Inflammatory macrophage (primary cell): ENCODE data around the gene TMEM273.
"Not testable (repeated sequence)": the region's sequence is repeated elsewhere in the genome, so short reads cannot be mapped to it uniquely, and the experiment has no call there.

Experiments used
- DNase-seq, 2 donors: peaks; one replicate each; pipeline ENCODE4 v3.0.0-alpha.2; 2020 to 2022

The TMEM273 gene

DNA sequence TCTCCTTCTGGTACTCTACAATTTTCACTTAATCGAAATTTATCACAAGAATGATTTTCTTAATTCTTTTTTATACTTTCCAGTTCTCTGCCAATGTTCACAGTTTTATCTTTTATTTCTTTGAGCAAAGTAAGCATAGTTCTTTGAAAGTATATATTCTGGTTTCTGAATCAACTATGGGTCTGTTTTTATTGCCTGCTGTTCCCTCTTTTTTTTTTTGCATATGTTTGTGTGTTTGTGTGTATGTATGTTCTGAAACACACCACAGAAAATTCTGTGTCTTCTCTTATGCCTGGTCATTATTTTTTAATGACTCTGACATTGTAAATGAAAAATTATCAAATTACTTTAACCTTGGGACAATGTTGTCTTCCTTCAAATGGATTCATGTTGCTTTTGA lies 15.9 kb upstream of the TMEM273 start:
- no peak for DNase-seq

- DNase-seq = no peak
These were observed 14.1 kb upstream of the TMEM273 start for GRCh38 chr10:49202266-49202665.

- DNase-seq = peak in 1 of 2 donors; percentile 54
These were observed 12.7 kb upstream of the TMEM273 start for GRCh38 chr10:49200854-49201253.

DNA sequence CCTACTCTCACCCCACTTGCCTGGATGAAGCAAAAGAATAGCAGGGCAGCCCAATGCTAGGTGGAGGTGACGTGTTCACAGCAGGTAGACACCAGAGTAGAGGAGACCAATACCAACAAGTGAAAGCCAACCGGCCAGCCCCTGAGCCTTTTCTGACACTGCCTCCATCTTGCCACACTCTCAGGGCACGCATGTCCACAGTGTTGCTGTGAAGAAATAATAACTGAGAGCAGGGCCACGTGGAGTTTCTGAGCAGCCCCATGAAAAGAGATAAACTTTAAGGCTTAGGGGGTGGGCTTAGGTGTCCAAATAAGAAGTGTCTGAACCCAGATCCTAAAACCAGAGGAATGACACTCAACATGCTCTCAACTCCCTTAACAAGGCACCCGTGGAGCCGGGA lies 9.0 kb upstream of the TMEM273 start:
- DNase-seq = no peak

GRCh38 chr10:49195864-49196263 lies 7.7 kb upstream of the TMEM273 start:
- DNase-seq = not testable (repeated sequence)

DNA sequence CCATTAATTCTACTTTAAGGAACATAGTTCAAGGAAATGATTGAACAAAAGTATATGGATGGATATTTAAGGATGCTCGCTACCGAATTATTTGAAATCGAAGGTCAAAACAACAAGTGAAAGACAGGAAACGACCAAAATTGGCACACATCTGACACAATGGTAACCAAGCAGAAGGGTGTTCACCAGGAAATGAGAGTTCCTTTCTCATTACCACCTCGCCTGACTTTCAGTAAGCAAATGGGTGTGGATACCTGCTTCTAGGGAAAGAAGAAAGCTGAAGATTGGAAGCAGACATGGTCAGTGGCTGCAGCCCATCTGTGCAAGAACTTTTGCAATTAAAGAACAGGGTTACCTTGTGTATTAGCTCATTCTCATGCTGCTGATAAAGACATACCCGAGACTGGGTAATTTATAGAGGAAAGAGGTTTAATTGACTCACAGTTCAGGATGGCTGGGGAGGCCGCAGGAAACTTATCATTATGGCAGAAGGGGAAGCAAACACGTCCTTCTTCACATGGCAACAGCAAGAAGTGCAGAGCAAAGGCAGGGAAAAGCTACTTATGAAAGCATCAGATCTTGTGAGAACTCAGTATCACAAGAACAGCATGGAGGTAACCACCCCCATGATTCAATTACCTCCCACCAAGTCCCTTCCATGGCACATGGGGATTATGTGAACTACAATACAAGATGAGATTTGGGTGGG lies 6.2 kb upstream of the TMEM273 start:
- DNase-seq = no peak

DNA sequence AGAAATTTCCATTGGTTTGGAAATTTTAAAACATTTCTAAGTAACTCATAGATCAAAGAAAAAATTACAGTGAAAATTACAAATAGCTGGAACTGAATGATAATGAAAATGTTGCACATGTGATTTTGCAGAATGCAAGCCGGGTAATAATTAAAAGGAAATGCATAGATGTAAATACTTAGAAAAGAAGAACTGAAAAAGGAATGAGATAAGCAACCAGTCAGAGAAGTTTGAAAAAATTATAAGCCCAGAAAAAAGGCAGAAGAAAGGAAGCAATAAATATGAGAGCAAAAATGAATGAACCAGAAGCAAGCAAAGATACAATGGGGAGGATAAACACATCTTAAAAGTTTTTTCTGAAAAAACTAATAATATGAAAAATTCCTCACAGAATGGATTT lies 3.2 kb upstream of the TMEM273 start:
- peak in 1 of 2 donors; percentile 16 for DNase-seq

GRCh38 chr10:49189422-49189821 lies 1.2 kb upstream of the TMEM273 start:
- DNase-seq = no peak

GRCh38 chr10:49187044-49187484 lies 1.1 kb downstream of the TMEM273 start:
- no peak for DNase-seq

DNA sequence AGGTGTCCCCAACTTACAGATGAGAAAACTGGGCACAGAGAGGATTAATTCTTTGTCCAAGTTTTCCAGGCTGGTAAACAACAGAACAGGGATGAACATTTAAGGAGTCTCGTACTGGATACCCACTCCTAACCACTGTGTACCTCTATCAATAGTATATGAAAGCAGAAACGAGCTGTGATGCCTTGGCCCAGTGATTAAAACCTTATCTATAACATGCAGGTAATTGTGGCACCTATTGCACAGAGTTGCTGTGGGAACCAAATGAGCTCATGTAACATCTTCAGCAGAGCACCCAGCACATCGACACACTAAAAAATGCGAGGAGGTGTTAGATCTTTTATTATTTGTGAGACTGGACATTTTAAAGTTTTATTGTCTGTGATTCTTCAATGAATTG lies 1.6 kb downstream of the TMEM273 start:
- no peak for DNase-seq

DNA sequence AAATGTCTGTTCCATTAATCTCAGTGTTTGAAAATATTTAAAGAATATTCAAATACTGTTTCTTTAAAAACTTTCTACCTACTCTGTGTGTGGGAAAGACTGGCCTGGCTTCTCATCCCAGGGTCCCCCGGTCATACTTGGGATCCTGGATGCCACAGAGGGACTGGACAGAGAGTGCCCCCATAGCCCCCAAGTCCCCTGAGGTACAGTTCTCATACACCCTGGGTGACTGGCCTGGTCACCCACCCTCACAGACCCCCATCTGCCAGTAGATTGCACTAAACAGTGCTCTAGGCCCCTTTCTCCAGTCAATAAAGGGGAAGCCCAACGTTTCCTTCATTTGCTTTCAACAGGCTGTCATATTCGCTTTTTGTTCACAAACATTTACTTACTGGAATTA lies 3.0 kb downstream of the TMEM273 start:
- no peak for DNase-seq

GRCh38 chr10:49184642-49185111 lies 3.5 kb downstream of the TMEM273 start:
- peak in 1 of 2 donors; percentile 11 for DNase-seq

- DNase-seq = peak; percentile 78 to 84
These were observed 4.3 kb downstream of the TMEM273 start for GRCh38 chr10:49183596-49184542.

DNA sequence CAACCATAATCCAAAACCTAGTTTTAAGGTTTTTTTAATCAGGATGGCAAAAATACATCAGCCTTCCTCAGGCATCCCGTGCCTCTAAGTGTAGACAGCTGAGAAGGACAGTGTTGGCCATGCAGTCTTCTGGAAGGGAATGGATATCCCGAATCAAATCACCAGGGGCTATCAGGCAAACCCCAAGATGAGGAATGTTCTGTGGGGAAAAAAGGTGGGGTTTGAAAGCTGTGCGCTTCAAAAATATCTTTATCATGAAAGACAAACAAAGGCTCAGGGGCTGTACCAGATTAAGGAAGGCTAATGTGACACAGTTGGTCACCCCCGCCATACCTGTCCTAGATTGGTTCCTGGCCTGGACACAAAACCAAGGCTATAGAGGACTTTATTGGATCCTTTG lies 5.4 kb downstream of the TMEM273 start:
- DNase-seq = no peak

DNA sequence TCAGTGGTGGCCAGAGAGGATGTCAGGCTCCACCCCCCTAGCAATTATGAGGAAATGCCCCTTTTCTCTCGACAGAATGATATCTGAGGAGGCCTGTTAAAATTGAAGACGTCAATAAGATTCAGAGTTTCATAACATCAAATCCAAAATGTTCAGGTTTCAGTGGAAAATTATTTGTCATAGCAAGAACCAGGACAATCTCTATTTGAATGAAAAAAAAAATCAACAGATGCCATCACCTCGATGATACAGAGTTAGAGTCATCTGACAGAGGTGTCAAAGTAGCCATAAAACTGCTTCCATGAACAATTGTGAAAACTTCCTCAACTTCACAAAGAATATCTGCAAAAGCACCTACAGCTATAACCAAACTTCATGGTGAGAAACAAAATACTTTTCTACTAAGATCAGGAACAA lies 7.7 kb downstream of the TMEM273 start:
- no peak for DNase-seq

GRCh38 chr10:49179699-49180443 lies 8.3 kb downstream of the TMEM273 start:
- no peak for DNase-seq

DNA sequence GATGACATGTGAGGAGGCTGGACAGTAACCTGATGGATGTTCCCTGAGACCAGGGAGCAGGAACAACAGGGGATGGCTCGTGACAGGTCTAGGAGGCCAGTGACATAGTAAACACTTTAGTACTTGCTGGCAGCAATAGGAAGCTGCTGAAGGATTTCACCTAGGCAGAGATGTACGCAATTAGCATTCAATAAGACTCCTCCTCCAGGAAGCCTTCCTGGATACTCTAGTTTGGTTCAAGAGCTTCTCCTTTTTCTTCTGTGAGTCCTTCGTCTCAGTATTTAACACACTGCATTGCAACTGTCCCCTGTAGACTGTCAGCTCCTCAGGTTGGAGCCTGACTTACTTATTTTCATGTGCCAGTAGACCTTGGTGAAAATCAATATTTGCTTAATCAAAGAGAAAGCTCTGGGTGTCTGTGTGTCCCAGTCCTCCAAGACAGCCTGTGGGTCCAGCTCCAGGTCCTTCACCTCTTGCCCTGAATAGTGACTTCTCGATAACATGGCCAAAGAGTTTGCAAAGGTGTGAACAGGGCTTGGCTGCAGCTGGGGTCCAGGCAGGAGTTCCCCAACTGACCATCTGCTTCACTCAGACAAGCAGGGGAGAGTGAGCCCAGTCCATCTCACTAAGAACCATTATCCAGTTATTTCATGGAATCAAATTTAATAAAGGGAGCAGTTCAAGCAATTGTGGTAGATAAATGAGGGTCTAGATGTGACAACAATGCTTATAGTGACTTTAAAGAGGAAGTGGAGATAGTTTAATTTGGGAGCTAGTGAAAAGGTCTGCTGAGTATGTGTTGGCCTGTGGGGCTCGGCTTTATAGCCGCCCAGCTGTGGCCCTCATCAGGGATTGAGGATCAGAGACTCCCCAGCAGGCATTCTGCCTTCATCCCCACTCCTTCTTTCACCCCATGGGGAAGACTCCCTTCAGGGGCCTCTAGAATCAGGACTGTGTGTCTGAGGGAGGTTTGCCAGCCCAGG lies 9.4 kb downstream of the TMEM273 start:
- DNase-seq = peak in 1 of 2 donors; percentile 12

DNA sequence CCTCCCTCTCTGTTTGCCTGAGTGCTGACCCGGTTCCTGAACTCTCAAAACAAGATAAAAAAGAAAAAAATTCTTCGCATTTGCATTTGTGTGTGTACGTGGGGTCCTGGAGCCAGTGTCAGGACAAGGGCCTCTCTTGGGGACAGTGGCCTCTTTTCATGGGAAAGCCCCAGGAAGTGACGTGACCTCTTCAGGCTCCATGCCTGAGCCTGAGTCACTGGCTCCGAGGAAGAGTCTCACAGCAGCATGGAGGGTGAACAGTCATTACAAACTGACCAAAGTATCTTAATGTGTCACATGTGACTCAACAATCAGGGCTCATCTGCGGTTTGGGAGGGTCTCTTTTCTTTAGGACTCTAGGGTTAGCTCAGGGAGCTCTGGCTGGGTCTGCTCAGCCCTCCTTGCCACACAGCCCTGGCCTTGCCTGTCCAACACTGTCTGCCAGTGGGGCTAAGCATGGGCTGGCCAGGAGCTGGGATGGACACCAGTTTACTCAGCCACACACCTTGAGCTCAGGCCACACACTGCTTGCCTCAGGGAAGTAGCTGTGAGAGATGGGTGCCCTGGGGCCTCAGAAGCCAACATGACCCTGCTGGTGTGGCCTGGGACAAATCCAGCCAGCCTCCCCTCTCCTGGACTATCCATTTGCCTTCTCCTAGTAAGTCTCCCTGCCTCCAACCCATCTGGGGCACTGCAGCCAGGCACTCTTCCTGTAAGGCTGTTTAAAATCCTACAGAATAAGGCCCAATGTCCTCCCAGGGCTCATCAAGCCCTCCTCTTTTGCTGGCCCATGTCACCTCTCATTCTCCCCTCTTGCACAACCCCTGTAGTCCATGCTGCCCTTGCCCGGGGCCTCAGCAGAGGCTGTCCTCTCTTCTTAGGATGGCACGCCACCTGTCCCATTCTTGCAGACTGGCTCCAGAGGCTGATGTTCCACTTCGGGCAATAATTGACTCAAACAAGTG lies 10.5 kb downstream of the TMEM273 start:
- DNase-seq = peak; percentile 80 to 90

DNA sequence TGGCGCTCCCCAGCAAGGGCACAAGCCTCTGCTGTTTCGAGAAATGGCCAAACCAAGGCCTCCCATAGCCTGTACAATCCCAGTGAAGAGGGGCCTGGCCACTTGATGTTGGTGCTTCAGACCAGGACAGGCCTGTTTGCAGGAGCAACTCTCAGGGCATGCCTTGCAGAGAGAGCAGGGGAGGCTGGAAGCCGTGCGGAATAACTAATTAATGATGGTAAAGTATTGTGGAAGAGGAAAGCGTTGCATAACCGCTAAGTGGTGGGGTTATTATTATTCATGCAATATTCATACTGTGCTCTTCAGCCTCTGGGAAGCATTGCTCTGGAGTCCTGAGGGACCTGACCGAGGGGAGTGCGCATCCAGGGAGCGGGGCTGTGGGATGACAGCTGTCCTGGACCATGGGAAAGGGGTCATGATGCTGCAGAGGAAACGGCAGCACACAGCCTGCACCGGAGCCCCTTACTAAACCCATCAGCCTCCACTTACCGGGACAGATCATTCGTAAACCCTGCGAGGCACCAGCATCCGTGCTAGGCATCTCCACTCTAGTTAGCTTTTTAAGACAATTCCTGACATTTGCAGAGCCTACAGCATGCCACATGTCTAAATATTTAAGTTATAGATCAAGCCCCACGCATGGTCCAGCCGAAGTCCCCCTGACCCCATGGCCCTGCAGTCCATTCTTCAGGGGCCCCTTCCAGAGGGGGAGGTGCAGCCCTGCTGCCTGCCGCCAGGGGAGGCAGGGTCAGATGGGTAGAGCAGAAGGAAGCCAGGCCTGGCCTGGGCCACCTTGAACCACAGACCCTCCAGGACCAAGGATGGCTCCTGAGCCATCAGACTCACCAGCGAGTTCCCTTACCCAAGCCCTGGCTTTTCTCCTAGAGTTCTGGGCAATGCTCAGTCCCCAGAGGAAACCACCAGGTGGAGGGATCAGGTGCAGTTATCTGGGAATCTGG lies 11.6 kb downstream of the TMEM273 start:
- no peak for DNase-seq
